Measurements from ENCODE around the gene GPR173.

The GPR173 gene

DNA sequence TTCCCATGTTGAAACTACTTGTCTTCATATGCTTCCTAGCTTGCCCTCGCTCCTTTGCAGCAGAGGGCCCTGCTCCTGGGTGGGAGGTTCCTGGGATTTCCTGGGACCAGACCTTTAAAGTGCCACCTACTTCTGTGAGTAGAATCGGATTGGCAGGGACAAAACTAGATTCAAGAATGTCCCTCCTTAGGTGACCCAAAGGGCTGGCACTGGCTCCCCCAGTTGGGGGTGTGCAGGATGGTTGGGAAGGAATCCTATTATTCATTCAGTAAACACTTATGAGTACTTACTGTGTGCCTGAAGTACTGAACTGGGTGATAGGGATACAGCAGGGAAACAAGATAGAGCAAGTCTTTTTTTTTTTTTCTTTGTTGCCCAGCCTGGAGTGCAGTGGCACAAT, 42.8 kb downstream of the GPR173 start:
- no peak for DNase-seq

- peak; percentile 50 for DNase-seq
These were observed 44.6 kb downstream of the GPR173 start for GRCh38 chrX:53093177-53093655.

DNA sequence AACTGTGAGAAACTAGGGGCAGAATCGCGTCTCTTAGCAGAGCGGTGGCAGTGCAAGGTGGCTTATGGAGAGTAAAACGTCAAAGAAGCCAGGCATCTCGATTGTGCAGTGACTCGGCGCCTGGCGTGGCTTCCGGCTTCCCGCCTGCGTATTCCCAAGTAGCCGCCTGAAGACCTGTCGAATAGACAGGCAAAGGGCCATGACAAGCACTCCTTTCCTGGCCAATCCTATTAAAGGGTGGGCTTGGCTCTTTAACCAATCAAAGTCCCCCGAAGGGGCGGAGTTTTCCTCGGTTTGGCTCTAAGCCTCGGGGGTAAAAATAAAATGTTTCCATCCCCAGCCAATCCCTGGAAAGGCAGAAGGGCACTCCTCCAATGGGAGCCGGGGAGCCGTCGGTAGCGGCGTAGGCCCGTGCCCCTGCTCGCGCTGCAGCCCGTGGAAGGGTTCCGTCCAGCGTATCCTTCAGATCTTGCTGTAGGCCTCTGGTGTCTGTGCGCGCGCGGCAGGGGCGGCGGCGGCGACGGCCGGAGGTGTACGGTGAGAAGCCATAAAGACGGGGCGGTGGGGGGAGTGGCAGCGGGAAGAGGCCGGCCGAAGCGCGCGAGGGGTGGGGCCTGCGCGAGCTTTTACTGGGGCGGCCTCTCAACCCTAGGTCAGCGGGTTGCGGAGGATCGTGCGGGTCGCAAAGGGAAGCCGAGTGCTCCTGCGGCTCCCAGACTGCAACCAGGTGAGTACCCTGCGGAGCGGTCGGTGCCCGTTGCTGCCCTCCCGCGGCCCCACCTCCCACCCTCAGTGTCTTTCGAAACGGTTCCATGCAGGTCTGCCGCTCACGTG, 45.4 kb downstream of the GPR173 start, which contains the start of gene KANTR:
TSS of gene KANTR (plus strand) at position 395 of the 834 bp plus-strand sequence. CDS start 30,131 bp downstream, outside the sequence.
- peak; percentile 94 for DNase-seq

GRCh38 chrX:53094582-53094905, 46.0 kb downstream of the GPR173 start:
- no peak for DNase-seq

DNA sequence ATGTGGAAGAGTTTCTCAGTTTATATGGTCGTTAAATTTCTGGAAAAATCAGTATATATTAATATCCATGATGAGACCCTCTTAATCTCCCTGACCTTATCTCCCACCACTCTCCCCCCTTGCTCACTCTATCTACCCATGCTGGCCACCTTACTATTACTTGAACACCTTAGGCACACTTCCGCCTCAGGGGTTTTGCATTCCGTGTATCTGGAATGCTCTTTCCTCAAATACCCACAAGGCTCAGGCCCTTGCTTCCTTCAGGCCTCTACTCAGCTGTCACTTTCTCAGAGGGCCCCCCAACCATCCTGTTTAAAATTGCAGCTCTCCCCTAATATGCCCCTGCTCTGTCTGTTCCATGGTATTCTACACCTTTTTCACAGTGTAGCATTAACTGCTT, 47.2 kb downstream of the GPR173 start:
- DNase-seq = no peak

DNA sequence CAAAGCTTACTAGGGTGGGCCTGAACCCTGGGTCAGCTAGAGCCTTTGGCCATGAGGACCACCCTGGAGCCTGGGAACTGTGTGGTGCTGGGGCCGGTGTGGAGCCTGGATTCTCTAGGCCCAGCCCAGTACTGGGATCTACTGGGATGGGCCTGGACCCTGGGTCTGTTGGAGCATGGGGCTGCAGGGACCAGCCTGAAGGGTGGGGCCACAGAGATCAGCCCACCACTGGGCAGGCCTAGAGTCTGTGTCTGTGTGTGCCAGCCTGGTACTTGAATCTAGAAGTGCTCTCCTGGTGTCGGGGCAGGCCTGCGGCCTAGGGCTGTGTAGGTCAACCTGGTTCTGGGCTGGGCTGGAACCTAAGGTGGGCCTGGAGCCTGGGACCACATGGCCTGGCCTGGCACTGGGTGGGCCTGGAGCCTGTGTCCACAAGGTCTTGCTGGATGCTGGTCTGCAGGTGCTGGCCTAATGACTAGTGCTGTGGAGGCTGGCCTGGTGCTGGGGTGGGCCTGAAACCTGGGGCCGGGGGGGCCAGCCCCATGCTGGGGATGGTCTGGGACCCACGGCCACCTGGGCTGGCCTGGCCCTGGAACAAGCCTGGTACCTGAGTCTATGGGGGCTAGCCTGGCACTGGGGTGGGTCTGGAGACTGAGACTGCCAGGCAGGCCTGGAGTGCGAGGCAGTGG, 66.4 kb downstream of the GPR173 start:
- DNase-seq = no peak

DNA sequence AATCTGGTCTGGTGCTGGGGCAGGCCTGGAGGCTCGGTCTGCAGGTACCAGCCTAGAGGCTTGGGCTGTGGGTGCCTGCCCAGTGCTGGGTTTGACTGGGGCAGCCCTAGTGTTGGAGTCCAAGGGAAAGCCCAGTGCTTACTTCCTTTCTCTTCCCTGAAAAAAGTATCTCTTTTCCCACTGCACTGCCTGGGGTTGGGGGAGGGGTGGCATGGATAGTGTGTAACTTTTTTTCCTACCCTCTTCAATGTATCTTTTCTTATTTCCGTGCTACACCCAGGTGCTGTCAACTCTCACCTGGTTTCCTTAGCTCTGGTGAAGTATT, 66.9 kb downstream of the GPR173 start:
- no peak for DNase-seq

GRCh38 chrX:53116101-53116500, 67.5 kb downstream of the GPR173 start:
- DNase-seq = no peak

DNA sequence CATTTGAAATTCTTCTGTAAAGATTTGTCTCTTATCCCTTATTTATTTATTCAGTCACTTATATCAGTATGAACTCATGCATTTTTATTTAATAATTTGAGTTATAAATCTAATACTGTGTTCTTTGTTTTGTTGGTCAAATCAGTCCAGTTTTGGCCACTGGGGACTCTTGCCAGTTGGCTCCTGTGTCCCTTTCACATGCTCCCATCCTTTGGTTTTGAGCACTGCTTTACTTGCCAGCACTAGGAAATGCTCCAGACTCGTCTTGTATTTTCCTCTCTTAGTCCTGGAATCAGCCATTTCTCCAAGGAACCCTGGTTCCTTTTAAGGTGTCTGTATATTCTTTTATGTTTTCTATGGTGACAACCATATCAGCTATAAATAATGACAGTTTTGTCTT, 73.4 kb downstream of the GPR173 start:
- no peak for DNase-seq

GRCh38 chrX:53125506-53125905, 76.9 kb downstream of the GPR173 start:
- no peak for DNase-seq

- DNase-seq = no peak
These were observed 77.8 kb downstream of the GPR173 start for GRCh38 chrX:53126377-53126776.

GRCh38 chrX:53128097-53128749, 79.6 kb downstream of the GPR173 start:
- no peak for DNase-seq

Data from NCI-H446 treated with DMSO at 0.1 percent for 48 hours (cell line).